K562 (cell line): ENCODE data around the gene LY6G5B. TPM values are rescaled to one million over a fixed set of nuclear protein-coding genes. Genes with fewer than 3 reads are reported as not detected.

ENCODE experiments used
- BDP1 ChIP-seq: IDR thresholded peaks from 3 replicates; pipeline ENCODE4 v1.6.1; 2011; ENCODE audit not compliant: insufficient read length, insufficient read depth
- BHLHE40 ChIP-seq: IDR thresholded peaks from 2 replicates; pipeline ENCODE4 v1.6.1; 2011; ENCODE audit warnings: low read length, improper control_type of control experiment
- CREBBP ChIP-seq: IDR thresholded peaks from one replicate; pipeline ENCODE4 v1.6.1; 2012; ENCODE audit warnings: low read depth, mild to moderate bottlenecking, control low read depth, inconsistent platforms, low read length
- DNMT1 ChIP-seq: fragments of 450-650 bp; IDR thresholded peaks from 2 replicates; pipeline ENCODE4 v1.6.1; 2016; ENCODE audit warnings: antibody characterized with exemption, mild to moderate bottlenecking
- FOXA1 ChIP-seq: fragments of 450-650 bp; IDR thresholded peaks from 2 replicates; pipeline ENCODE4 v1.6.1; 2016; ENCODE audit warnings: mild to moderate bottlenecking, borderline replicate concordance
- KLF1 ChIP-seq: fragments of 450-650 bp; IDR thresholded peaks from 2 replicates; pipeline ENCODE4 v1.6.1; 2016; ENCODE audit warnings: missing genetic modification characterization, missing compliant biosample characterization
- TCF7L2 ChIP-seq: fragments of 150-350 bp; IDR thresholded peaks from 2 replicates; pipeline ENCODE4 v1.6.1; 2016; ENCODE audit warnings: low read depth, mild to moderate bottlenecking, low read length, moderate library complexity
- TSC22D4 ChIP-seq: fragments of 450-650 bp; IDR thresholded peaks from 2 replicates; pipeline ENCODE4 v1.6.1; 2016; ENCODE audit warnings: missing genetic modification characterization, missing biosample characterization, control low read depth
- ZNF134 ChIP-seq: fragments of 250-450 bp; sonication (Bioruptor Pico); conservative IDR thresholded peaks from 2 replicates; pipeline ENCODE4 v1.4.0; 2020
- ZNF274 ChIP-seq: IDR thresholded peaks from 2 replicates; pipeline ENCODE4 v1.6.1; 2011; ENCODE audit warnings: low read depth, mild to moderate bottlenecking, low read length, moderate library complexity, borderline replicate concordance
- ZNF75A ChIP-seq: fragments of 450-650 bp; formaldehyde crosslinking; IDR thresholded peaks from 2 replicates; pipeline ENCODE4 v1.4.0; 2020; ENCODE audit warnings: mild to moderate bottlenecking
- ZNF766 ChIP-seq: fragments of 200-800 bp; sonication (Bioruptor generic); conservative IDR thresholded peaks from 2 replicates; pipeline ENCODE4 v1.6.1; 2016; ENCODE audit warnings: missing genetic modification characterization, missing compliant biosample characterization
- polyA plus RNA-seq, 8 experiments: library from polyadenylated mRNA; depleted of rRNA in 4 of 8; stranded (reverse) in 5 of 8; unstranded in 3 of 8; fragments of >200 nt; fragmentation: Nextera tagmentation in 2 of 8; fragmentation: Illumina TruSeq in 1 of 8; extraction: Ambion mirVana in 2 of 8; extraction: Trizol in 1 of 8; gene quantifications; 2 replicates each; pipeline versions ENCODE4 v1.2.1 to v1.2.3, GENCODE V29; 2011 to 2014; ENCODE audit warnings: inconsistent platforms in 1 of 8, missing spikeins in 1 of 8
- total RNA-seq, 7 experiments: library from RNA; depleted of rRNA in 6 of 7; stranded (reverse); fragments of >200 nt in 6 of 7; fragmentation: Illumina TruSeq in 2 of 7; extraction: Trizol in 2 of 7; gene quantifications; 2 replicates each; pipeline versions ENCODE4 v1.2.1 to v1.2.3, GENCODE V29; 2011 to 2021; ENCODE audit warnings: low replicate concordance in 1 of 7
- TF ChIP-seq, protein P1 (sequence below), 2 experiments: fragments of 450-650 bp; formaldehyde crosslinking in 1 of 2; IDR thresholded peaks; 2 replicates each; pipeline versions ENCODE4 v1.4.0 to v1.6.1; 2014 to 2020; ENCODE audit warnings: mild to moderate bottlenecking in 2 of 2, borderline replicate concordance in 1 of 2, low read depth in 1 of 2
- TF ChIP-seq, protein P2 (sequence below): sonication (generic); formaldehyde crosslinking; IDR thresholded peaks from 2 replicates; pipeline ENCODE4 v1.8.1; 2023; ENCODE audit warnings: missing genetic modification reagents, mild to moderate bottlenecking, borderline replicate concordance

The LY6G5B gene
- total and polyA plus RNA-seq, 9 of the 15 experiments (the other 6 are each of a cell fraction or from before 2014, with no cell fraction given): 6.0 to 27.0 (median 7.5) TPM

DNA sequence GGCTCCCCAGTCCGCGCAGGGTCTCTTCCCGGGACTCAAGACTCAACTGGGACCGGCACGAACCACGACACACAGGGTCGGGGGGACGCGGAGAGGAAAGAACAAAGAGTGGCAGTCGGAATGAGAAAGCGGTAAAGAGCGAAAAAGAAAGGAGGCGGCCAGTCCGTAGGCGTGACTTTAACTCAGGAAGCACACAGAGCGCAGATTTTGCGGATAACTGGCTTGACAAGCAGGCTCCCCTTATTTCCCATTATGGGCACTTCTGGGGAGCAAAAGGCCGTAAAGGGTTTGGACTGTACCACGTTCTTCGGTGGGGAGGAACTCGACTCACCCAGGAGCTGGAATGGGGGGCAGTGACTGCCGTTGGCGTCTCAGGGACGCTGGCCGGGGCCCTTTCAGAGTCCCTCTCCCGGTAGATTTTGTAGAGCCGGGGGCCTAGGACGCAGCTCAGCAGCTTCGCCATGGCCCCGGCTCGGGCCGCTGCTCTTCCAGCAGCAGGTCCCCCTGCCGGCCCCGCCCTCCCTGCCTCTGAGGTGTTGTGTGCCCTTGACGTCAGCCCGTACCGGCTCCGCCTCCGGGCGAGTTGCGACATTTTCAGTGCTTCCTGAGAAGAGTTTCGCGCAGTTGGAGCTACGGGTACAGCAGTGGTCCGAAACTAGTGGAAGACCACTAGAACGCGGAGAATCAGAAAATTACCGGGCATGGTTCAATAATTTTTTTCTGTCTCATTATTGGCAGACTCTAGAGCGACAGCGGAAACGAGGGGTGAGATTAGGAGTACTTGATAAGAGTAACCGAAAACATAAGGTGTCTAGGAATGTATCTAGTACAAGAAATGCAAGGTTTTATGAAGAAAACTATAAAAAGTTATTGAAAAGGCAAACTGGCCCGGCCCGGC, 33.3 kb downstream of the LY6G5B start, which contains the start of gene ABHD16A (continued):
- TF ChIP-seq ZNF274 (no peak), FOXA1 (no peak), KLF1 (tag) (0 out of 2 replicates have a peak, but pooled peaks have one; percentile 11), TSC22D4 (tag) (no peak), ZNF75A (CRISPR knock-in tag) (peak; percentile 72), TCF7L2 (peak; percentile 95), BDP1 (no peak), CREBBP (no peak), BHLHE40 (peak; percentile 89), DNMT1 (0 out of 2 replicates have a peak, but pooled peaks have one; percentile 60), ZNF766 (0 out of 2 replicates have a peak, but pooled peaks have one; percentile 91), ZNF134 (no peak)
- TF ChIP-seq, protein P1, sequence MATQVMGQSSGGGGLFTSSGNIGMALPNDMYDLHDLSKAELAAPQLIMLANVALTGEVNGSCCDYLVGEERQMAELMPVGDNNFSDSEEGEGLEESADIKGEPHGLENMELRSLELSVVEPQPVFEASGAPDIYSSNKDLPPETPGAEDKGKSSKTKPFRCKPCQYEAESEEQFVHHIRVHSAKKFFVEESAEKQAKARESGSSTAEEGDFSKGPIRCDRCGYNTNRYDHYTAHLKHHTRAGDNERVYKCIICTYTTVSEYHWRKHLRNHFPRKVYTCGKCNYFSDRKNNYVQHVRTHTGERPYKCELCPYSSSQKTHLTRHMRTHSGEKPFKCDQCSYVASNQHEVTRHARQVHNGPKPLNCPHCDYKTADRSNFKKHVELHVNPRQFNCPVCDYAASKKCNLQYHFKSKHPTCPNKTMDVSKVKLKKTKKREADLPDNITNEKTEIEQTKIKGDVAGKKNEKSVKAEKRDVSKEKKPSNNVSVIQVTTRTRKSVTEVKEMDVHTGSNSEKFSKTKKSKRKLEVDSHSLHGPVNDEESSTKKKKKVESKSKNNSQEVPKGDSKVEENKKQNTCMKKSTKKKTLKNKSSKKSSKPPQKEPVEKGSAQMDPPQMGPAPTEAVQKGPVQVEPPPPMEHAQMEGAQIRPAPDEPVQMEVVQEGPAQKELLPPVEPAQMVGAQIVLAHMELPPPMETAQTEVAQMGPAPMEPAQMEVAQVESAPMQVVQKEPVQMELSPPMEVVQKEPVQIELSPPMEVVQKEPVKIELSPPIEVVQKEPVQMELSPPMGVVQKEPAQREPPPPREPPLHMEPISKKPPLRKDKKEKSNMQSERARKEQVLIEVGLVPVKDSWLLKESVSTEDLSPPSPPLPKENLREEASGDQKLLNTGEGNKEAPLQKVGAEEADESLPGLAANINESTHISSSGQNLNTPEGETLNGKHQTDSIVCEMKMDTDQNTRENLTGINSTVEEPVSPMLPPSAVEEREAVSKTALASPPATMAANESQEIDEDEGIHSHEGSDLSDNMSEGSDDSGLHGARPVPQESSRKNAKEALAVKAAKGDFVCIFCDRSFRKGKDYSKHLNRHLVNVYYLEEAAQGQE (IDR thresholded peaks at IDR 0.05; ENCODE audit: borderline replicate concordance): 0 out of 2 replicates have a peak, but pooled peaks have one; percentile 26
- TF ChIP-seq, protein P1 (CRISPR knock-in tag; IDR thresholded peaks at IDR 0.05; ENCODE audit: low read depth): peak; percentile 77; the same call in 1 of the 2 replicates
- TF ChIP-seq, protein P2, sequence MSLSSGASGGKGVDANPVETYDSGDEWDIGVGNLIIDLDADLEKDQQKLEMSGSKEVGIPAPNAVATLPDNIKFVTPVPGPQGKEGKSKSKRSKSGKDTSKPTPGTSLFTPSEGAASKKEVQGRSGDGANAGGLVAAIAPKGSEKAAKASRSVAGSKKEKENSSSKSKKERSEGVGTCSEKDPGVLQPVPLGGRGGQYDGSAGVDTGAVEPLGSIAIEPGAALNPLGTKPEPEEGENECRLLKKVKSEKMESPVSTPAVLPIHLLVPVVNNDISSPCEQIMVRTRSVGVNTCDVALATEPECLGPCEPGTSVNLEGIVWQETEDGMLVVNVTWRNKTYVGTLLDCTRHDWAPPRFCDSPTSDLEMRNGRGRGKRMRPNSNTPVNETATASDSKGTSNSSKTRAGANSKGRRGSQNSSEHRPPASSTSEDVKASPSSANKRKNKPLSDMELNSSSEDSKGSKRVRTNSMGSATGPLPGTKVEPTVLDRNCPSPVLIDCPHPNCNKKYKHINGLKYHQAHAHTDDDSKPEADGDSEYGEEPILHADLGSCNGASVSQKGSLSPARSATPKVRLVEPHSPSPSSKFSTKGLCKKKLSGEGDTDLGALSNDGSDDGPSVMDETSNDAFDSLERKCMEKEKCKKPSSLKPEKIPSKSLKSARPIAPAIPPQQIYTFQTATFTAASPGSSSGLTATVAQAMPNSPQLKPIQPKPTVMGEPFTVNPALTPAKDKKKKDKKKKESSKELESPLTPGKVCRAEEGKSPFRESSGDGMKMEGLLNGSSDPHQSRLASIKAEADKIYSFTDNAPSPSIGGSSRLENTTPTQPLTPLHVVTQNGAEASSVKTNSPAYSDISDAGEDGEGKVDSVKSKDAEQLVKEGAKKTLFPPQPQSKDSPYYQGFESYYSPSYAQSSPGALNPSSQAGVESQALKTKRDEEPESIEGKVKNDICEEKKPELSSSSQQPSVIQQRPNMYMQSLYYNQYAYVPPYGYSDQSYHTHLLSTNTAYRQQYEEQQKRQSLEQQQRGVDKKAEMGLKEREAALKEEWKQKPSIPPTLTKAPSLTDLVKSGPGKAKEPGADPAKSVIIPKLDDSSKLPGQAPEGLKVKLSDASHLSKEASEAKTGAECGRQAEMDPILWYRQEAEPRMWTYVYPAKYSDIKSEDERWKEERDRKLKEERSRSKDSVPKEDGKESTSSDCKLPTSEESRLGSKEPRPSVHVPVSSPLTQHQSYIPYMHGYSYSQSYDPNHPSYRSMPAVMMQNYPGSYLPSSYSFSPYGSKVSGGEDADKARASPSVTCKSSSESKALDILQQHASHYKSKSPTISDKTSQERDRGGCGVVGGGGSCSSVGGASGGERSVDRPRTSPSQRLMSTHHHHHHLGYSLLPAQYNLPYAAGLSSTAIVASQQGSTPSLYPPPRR: peak; percentile 82
